Ramos (cell line): ENCODE results near the gene PTPRM.
"Not testable (repeated sequence)": the region's sequence is repeated elsewhere in the genome, so short reads cannot be mapped to it uniquely, and the experiment has no call there.

Experiments
- in situ Hi-C: fragments of 300-500 bp; cut with MboI; formaldehyde crosslinking; loops from one replicate; pipeline ENCODE4 v1.14.3; 2022; ENCODE audit warnings: low sequenced_read_pairs; ENCODE audit not compliant: unreplicated experiment

The PTPRM gene

GRCh38 chr18:8052237-8052701 is 485.2 kb downstream of the PTPRM start:
- in situ Hi-C loops = no loop called here

- in situ Hi-C loops = no loop called here
Measured at GRCh38 chr18:8056723-8057122, 489.6 kb downstream of the PTPRM start.

GRCh38 chr18:8063152-8063551 is 496.0 kb downstream of the PTPRM start:
- in situ Hi-C loops = not testable (repeated sequence)

- in situ Hi-C loops = no loop called here
Measured at GRCh38 chr18:8063733-8064132, 496.6 kb downstream of the PTPRM start.

GRCh38 chr18:8065284-8065683 is 498.2 kb downstream of the PTPRM start:
- in situ Hi-C loops = no loop called here

- in situ Hi-C loops = no loop called here
Measured at GRCh38 chr18:8065773-8066172, 498.7 kb downstream of the PTPRM start.

GRCh38 chr18:8069708-8070107 is 502.6 kb downstream of the PTPRM start:
- in situ Hi-C loops = no loop called here

- in situ Hi-C loops = no loop called here
Measured at GRCh38 chr18:8073167-8073566, 506.1 kb downstream of the PTPRM start.

GRCh38 chr18:8080092-8080491 is 513.0 kb downstream of the PTPRM start:
- in situ Hi-C loops = no loop called here

- in situ Hi-C loops = no loop called here
Measured at GRCh38 chr18:8081267-8081666, 514.2 kb downstream of the PTPRM start.

- in situ Hi-C loops = no loop called here
Measured at GRCh38 chr18:8081872-8082553, 514.9 kb downstream of the PTPRM start.

GRCh38 chr18:8084160-8084559 is 517.0 kb downstream of the PTPRM start:
- in situ Hi-C loops = no loop called here

GRCh38 chr18:8088626-8089025 is 521.5 kb downstream of the PTPRM start:
- in situ Hi-C loops = no loop called here

- in situ Hi-C loops = no loop called here
Measured at GRCh38 chr18:8091035-8091434, 523.9 kb downstream of the PTPRM start.

GRCh38 chr18:8095947-8096570 is 528.9 kb downstream of the PTPRM start:
- in situ Hi-C loops = no loop called here

- in situ Hi-C loops = no loop called here
Measured at GRCh38 chr18:8097399-8097798, 530.3 kb downstream of the PTPRM start.

- in situ Hi-C loops = no loop called here
Measured at GRCh38 chr18:8097927-8098326, 530.8 kb downstream of the PTPRM start.

- in situ Hi-C loops = no loop called here
Measured at GRCh38 chr18:8106603-8107002, 539.5 kb downstream of the PTPRM start.

GRCh38 chr18:8107426-8107825 is 540.3 kb downstream of the PTPRM start:
- in situ Hi-C loops = no loop called here

GRCh38 chr18:8114480-8114879 is 547.4 kb downstream of the PTPRM start:
- in situ Hi-C loops = no loop called here

- in situ Hi-C loops = no loop called here
Measured at GRCh38 chr18:8116341-8117005, 549.4 kb downstream of the PTPRM start.

- in situ Hi-C loops = no loop called here
Measured at GRCh38 chr18:8117006-8117371, 549.9 kb downstream of the PTPRM start.
